RWPE2 (cell line): ENCODE measurements around the gene HABP2.

Experiments used
- ATAC-seq: fragments of 200-7000 bp; cut with Tn5 transposase; 3 replicates; pipeline ENCODE4 v1.9.1; 2021; ENCODE audit warnings: low read depth
- DNase-seq: peaks from one replicate; pipeline ENCODE4 v3.0.0-alpha.2; 2020; ENCODE audit warnings: low spot score
- H3K27ac ChIP-seq: fragments of 450-650 bp; 2 replicates; pipeline ENCODE4 v1.5.1; 2017; ENCODE audit warnings: mild to moderate bottlenecking; ENCODE audit not compliant: poor library complexity, severe bottlenecking
- H3K27me3 ChIP-seq: fragments of 250-450 bp; sonication (Bioruptor Pico); 2 replicates; pipeline ENCODE4 v1.5.1; 2021; ENCODE audit warnings: mild to moderate bottlenecking, moderate library complexity; ENCODE audit not compliant: insufficient read depth, poor library complexity, severe bottlenecking
- H3K36me3 ChIP-seq: fragments of 250-450 bp; sonication (Bioruptor Pico); 2 replicates; pipeline ENCODE4 v1.5.1; 2020; ENCODE audit warnings: low read depth, mild to moderate bottlenecking, moderate library complexity
- H3K4me1 ChIP-seq: fragments of 250-450 bp; sonication (Bioruptor Pico); 2 replicates; pipeline ENCODE4 v1.5.1; 2021; ENCODE audit warnings: mild to moderate bottlenecking, moderate library complexity; ENCODE audit not compliant: insufficient read depth, poor library complexity, severe bottlenecking
- H3K4me3 ChIP-seq: fragments of 250-450 bp; sonication (Bioruptor Pico); 2 replicates; pipeline ENCODE4 v1.5.1; 2021; ENCODE audit warnings: mild to moderate bottlenecking, moderate library complexity; ENCODE audit not compliant: severe bottlenecking
- H3K9me3 ChIP-seq: fragments of 250-450 bp; sonication (Bioruptor Pico); 2 replicates; pipeline ENCODE4 v1.5.1; 2021; ENCODE audit warnings: mild to moderate bottlenecking, moderate library complexity; ENCODE audit not compliant: severe bottlenecking
- CTCF ChIP-seq: fragments of 450-650 bp; IDR thresholded peaks from one replicate; pipeline ENCODE4 v1.5.1; 2017; ENCODE audit warnings: mild to moderate bottlenecking, moderate library complexity; ENCODE audit not compliant: poor library complexity, severe bottlenecking

HABP2 gene

GRCh38 chr10:113630929-113631533 is 78.2 kb downstream of the HABP2 start:
- H3K27ac ChIP-seq, result no peak overlapping the region
- no peak for DNase-seq
- ATAC-seq, result no peak

GRCh38 chr10:113631684-113632367 is 79.0 kb downstream of the HABP2 start:
- ATAC-seq (no peak), DNase-seq (no peak)
- no peaks in the 10 kb centered on the region for H3K4me1 ChIP-seq
- no peaks in the 10 kb centered on the region for H3K27me3 ChIP-seq
- no peak for TF ChIP-seq CTCF
- H3K27ac ChIP-seq, result no peak overlapping the region
- H3K4me3 ChIP-seq, result no peak overlapping the region
- no peaks in the 10 kb centered on the region for H3K36me3 ChIP-seq
- H3K9me3 ChIP-seq, result no peaks in the 10 kb centered on the region

More at GRCh38 chr10:113630929-113631533, 78.2 kb downstream of the HABP2 start:
- Histone ChIP-seq H3K27me3 (no peaks in the 10 kb centered on the region), H3K4me1 (no peaks in the 10 kb centered on the region), H3K9me3 (no peaks in the 10 kb centered on the region), H3K36me3 (no peaks in the 10 kb centered on the region), H3K4me3 (no peak overlapping the region)
- TF ChIP-seq CTCF, result no peak
